Tibial nerve (tissue), 4 donors: Measurements from ENCODE around the gene KRT34. TPM values are rescaled to one million over a fixed set of nuclear protein-coding genes. Genes with fewer than 3 reads are reported as not detected.

Source experiments
- DNase-seq, 2 donors: peaks; one replicate each; pipeline ENCODE4 v3.0.0-alpha.2; 2019; ENCODE audit warnings: low spot score in 2 of 2
- H3K27ac ChIP-seq, 4 donors: fragments of 200-600 bp; sonication (generic) in 3 of 4; one replicate each; pipeline ENCODE4 v1.5.1; 2017 to 2019; ENCODE audit warnings: mild to moderate bottlenecking in 1 of 4
- H3K27me3 ChIP-seq, 2 donors: fragments of 200-600 bp; sonication (generic) in 1 of 2; one replicate each; pipeline versions ENCODE4 v1.5.1 to v1.6.0; 2017 to 2019
- H3K36me3 ChIP-seq, 3 donors: fragments of 200-600 bp; sonication (generic); one replicate each; pipeline ENCODE4 v1.5.1; 2018 to 2019
- H3K4me1 ChIP-seq, 4 donors: fragments of 200-600 bp; sonication (generic) in 3 of 4; one replicate each; pipeline ENCODE4 v1.5.1; 2017 to 2019
- H3K4me3 ChIP-seq, 4 donors: fragments of 200-600 bp; sonication (generic) in 3 of 4; one replicate each; pipeline ENCODE4 v1.5.1; 2017 to 2019; ENCODE audit warnings: mild to moderate bottlenecking in 1 of 4, moderate library complexity in 1 of 4
- H3K9me3 ChIP-seq, 4 donors: fragments of 200-600 bp; sonication (generic) in 3 of 4; one replicate each; pipeline ENCODE4 v1.5.1; 2017 to 2019
- CTCF ChIP-seq, 5 experiments: fragments of 200-600 bp in 3 of 5; fragments of 450-650 bp in 2 of 5; sonication (generic) in 3 of 5; IDR thresholded peaks; one replicate each; pipeline ENCODE4 v1.5.1; 2016 to 2019; ENCODE audit warnings: antibody characterized with exemption in 5 of 5, mild to moderate bottlenecking in 3 of 5, moderate library complexity in 2 of 5
- EP300 ChIP-seq, 2 donors: sonication (generic); formaldehyde crosslinking; IDR thresholded peaks; one replicate each; pipeline ENCODE4 v1.6.1; 2017; ENCODE audit warnings: antibody characterized with exemption in 2 of 2, mild to moderate bottlenecking in 1 of 2
- POLR2A ChIP-seq, 2 donors: fragments of 450-650 bp; IDR thresholded peaks; one replicate each; pipeline ENCODE4 v1.6.1; 2017; ENCODE audit warnings: antibody characterized with exemption in 2 of 2, mild to moderate bottlenecking in 2 of 2, moderate library complexity in 2 of 2
- WGBS, 2 donors: methylation state at CpG; one replicate each; pipeline ENCODE4 v1.1.5; 2018; 5-methylcytosine and 5-hydroxymethylcytosine counted together
- total RNA-seq, 4 donors: library from RNA; depleted of rRNA; stranded (reverse); fragments of >200 nt; gene quantifications; one replicate each; pipeline ENCODE4 v1.1.0, GENCODE V29; 2016

KRT34 gene
- total RNA-seq, 4 donors from 2014 or later, result not detected

GRCh38 chr17:41417576-41418015 is 35.5 kb upstream of the KRT34 start:
- TF ChIP-seq EP300 (IDR thresholded peaks at IDR 0.05) (no peak), POLR2A (IDR thresholded peaks at IDR 0.05) (no peak), CTCF (IDR thresholded peaks at IDR 0.05) (no peak)
- Histone ChIP-seq H3K27me3 (no peaks in the 10 kb centered on the region), H3K27ac (no peak overlapping the region), H3K36me3 (no peaks in the 10 kb centered on the region), H3K4me1 (peaks cover 0 to 29% (median 0%) of the 10 kb centered on the region in 4 donors), H3K4me3 (no peak overlapping the region), H3K9me3 (no peaks in the 10 kb centered on the region)
- WGBS, 2 donors, result 49 to 61% methylated on average over 4 of the region's 4 CpGs
- DNase-seq, result no peak

GRCh38 chr17:41417127-41417526 is 35.0 kb upstream of the KRT34 start:
- H3K27ac ChIP-seq, result no peak overlapping the region
- peaks cover 0 to 29% (median 0%) of the 10 kb centered on the region in 4 donors for H3K4me1 ChIP-seq
- H3K36me3 ChIP-seq, result no peaks in the 10 kb centered on the region
- H3K9me3 ChIP-seq, result no peaks in the 10 kb centered on the region
- TF ChIP-seq CTCF (IDR thresholded peaks at IDR 0.05) (no peak), POLR2A (IDR thresholded peaks at IDR 0.05) (no peak), EP300 (IDR thresholded peaks at IDR 0.05) (no peak)
- WGBS, 2 donors, result 94 to 97% methylated on average over 6 of the region's 6 CpGs
- no peak overlapping the region for H3K4me3 ChIP-seq
- DNase-seq, result no peak
- H3K27me3 ChIP-seq, result no peaks in the 10 kb centered on the region

- Histone ChIP-seq H3K9me3 (no peaks in the 10 kb centered on the region), H3K4me3 (no peak overlapping the region), H3K4me1 (peaks cover 0 to 29% (median 0%) of the 10 kb centered on the region in 4 donors), H3K27me3 (no peaks in the 10 kb centered on the region), H3K36me3 (no peaks in the 10 kb centered on the region), H3K27ac (peak overlapping the region in 1 of 4 donors; percentile 53)
- no peak for TF ChIP-seq CTCF (IDR thresholded peaks at IDR 0.05)
- no peak for TF ChIP-seq POLR2A (IDR thresholded peaks at IDR 0.05)
- TF ChIP-seq EP300 (IDR thresholded peaks at IDR 0.05), result no peak
- 74 to 79% methylated on average over 5 of the region's 5 CpGs for WGBS, 2 donors
- DNase-seq, result no peak
Measured at GRCh38 chr17:41416479-41416878, 34.4 kb upstream of the KRT34 start.

- no peaks in the 10 kb centered on the region for H3K9me3 ChIP-seq
- TF ChIP-seq POLR2A (IDR thresholded peaks at IDR 0.05) (no peak), EP300 (IDR thresholded peaks at IDR 0.05) (peak in 1 of 2 donors; percentile 65), CTCF (IDR thresholded peaks at IDR 0.05) (no peak)
- DNase-seq, result peak in 1 of 2 donors; percentile 63
- H3K4me3 ChIP-seq, result no peak overlapping the region
- peak overlapping the region in 1 of 4 donors; percentile 53 for H3K27ac ChIP-seq
- H3K4me1 ChIP-seq, result peaks cover 0 to 29% (median 0%) of the 10 kb centered on the region in 4 donors
- WGBS, 2 donors, result 39 to 45% methylated on average over 3 of the region's 3 CpGs
- H3K27me3 ChIP-seq, result no peaks in the 10 kb centered on the region
- no peaks in the 10 kb centered on the region for H3K36me3 ChIP-seq
Measured at GRCh38 chr17:41415833-41416335, 33.8 kb upstream of the KRT34 start.

- DNase-seq, result no peak
- Histone ChIP-seq H3K4me3 (no peak overlapping the region), H3K4me1 (peaks cover 0 to 25% (median 0%) of the 10 kb centered on the region in 4 donors), H3K9me3 (no peaks in the 10 kb centered on the region), H3K36me3 (no peaks in the 10 kb centered on the region), H3K27ac (no peak overlapping the region), H3K27me3 (no peaks in the 10 kb centered on the region)
- WGBS, 2 donors, result 40 to 42% methylated on average over 4 of the region's 4 CpGs
- TF ChIP-seq EP300 (IDR thresholded peaks at IDR 0.05), result no peak
- TF ChIP-seq POLR2A (IDR thresholded peaks at IDR 0.05), result no peak
- TF ChIP-seq CTCF (IDR thresholded peaks at IDR 0.05), result no peak
Measured at GRCh38 chr17:41415411-41415810, 33.3 kb upstream of the KRT34 start.
